K562 (cell line): ENCODE results near the gene SDCCAG8.

Experiments used
- ETV5 ChIP-seq: sonication (generic); formaldehyde crosslinking; IDR thresholded peaks from 2 replicates; pipeline ENCODE4 v1.4.0; 2020; ENCODE audit warnings: low read depth, mild to moderate bottlenecking, missing genetic modification reagents
- RBFOX2 ChIP-seq: fragments of 200-400 bp; formaldehyde crosslinking; IDR thresholded peaks from 2 replicates; pipeline ENCODE4 v1.6.1; 2017; ENCODE audit warnings: low read depth, mild to moderate bottlenecking, low read length, moderate library complexity
- SIN3A ChIP-seq, 2 experiments: fragments of 150-350 bp in 1 of 2; IDR thresholded peaks; 2 replicates each; pipeline ENCODE4 v1.6.1; 2011 to 2016; ENCODE audit warnings: borderline replicate concordance in 2 of 2, low read depth in 2 of 2, low read length in 2 of 2, mild to moderate bottlenecking in 2 of 2, moderate library complexity in 2 of 2; ENCODE audit not compliant: control insufficient read depth in 1 of 2
- SP2 ChIP-seq: IDR thresholded peaks from 2 replicates; pipeline ENCODE4 v1.6.1; 2011; ENCODE audit warnings: mild to moderate bottlenecking, low read depth, low read length, moderate library complexity; ENCODE audit not compliant: poor library complexity, severe bottlenecking; ENCODE audit errors: extremely low read depth
- SRF ChIP-seq, 2 experiments: fragments of 250-450, 450-650 bp in 1 of 2; sonication (Bioruptor Pico) in 1 of 2; sonication (generic) in 1 of 2; formaldehyde crosslinking; IDR thresholded peaks; 2 replicates each; pipeline versions ENCODE4 v1.5.0 to v1.5.1; 2020 to 2022; ENCODE audit warnings: mild to moderate bottlenecking in 1 of 2, missing genetic modification reagents in 1 of 2
- TCF7L2 ChIP-seq: fragments of 150-350 bp; IDR thresholded peaks from 2 replicates; pipeline ENCODE4 v1.6.1; 2016; ENCODE audit warnings: low read depth, mild to moderate bottlenecking, low read length, moderate library complexity
- TSC22D4 ChIP-seq: fragments of 450-650 bp; IDR thresholded peaks from 2 replicates; pipeline ENCODE4 v1.6.1; 2016; ENCODE audit warnings: missing genetic modification characterization, missing biosample characterization, control low read depth
- TF ChIP-seq, protein P1 (sequence below): sonication (generic); formaldehyde crosslinking; IDR thresholded peaks from 2 replicates; pipeline ENCODE4 v1.8.1; 2023; ENCODE audit warnings: mild to moderate bottlenecking, missing genetic modification reagents
- TF ChIP-seq, protein P2 (sequence below), 3 experiments: IDR thresholded peaks in 2 of 3; conservative IDR thresholded peaks in 1 of 3; 2 replicates each; pipeline ENCODE4 v1.5.1; 2011 to 2012; ENCODE audit warnings: low read length in 3 of 3, mild to moderate bottlenecking in 3 of 3, control low read depth in 2 of 3, improper control_type of control experiment in 1 of 3, inconsistent platforms in 1 of 3, low read depth in 1 of 3, mixed read lengths in 1 of 3, moderate library complexity in 1 of 3; ENCODE audit not compliant: insufficient read depth in 2 of 3
- TF ChIP-seq, protein P3 (sequence below): fragments of 450-650 bp; formaldehyde crosslinking; IDR thresholded peaks from 2 replicates; pipeline ENCODE4 v1.4.0; 2020; ENCODE audit warnings: mild to moderate bottlenecking, mixed read lengths
- TF ChIP-seq, protein P4 (sequence below): sonication (generic); formaldehyde crosslinking; IDR thresholded peaks from 2 replicates; pipeline ENCODE4 v1.8.0; 2022; ENCODE audit warnings: mild to moderate bottlenecking, missing genetic modification reagents
- TF ChIP-seq, protein P5 (sequence below): fragments of 450-650 bp; IDR thresholded peaks from 2 replicates; pipeline ENCODE4 v1.6.1; 2017; ENCODE audit warnings: antibody characterized with exemption
- TF ChIP-seq, protein P6 (sequence below): fragments of 450-650 bp; formaldehyde crosslinking; IDR thresholded peaks from 2 replicates; pipeline ENCODE4 v1.4.0; 2022; ENCODE audit warnings: mild to moderate bottlenecking, moderate library complexity
- TF ChIP-seq, protein P7 (sequence below): sonication (generic); formaldehyde crosslinking; IDR thresholded peaks from 2 replicates; pipeline ENCODE4 v1.8.1; 2022; ENCODE audit warnings: missing genetic modification reagents

DNA sequence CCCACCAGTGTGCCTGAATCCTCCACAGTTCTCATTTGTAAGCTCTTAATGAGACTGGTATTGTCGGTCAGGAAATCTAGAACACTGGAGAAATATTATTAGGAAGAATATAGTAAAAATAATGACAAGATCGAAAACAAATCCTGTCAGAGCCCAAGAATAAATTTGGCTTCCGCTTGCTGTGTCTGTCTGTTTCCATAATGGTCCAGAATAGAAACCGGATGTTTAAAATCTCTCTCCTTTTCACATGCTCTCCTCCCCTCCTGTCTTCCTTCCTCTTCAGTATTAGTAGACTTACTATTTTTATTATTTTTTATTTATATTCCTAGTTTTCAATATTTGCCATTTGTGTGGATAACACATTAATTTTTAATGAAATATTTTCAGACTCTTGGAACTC lies 187.7 kb downstream of the SDCCAG8 start:
- TF ChIP-seq, protein P1, sequence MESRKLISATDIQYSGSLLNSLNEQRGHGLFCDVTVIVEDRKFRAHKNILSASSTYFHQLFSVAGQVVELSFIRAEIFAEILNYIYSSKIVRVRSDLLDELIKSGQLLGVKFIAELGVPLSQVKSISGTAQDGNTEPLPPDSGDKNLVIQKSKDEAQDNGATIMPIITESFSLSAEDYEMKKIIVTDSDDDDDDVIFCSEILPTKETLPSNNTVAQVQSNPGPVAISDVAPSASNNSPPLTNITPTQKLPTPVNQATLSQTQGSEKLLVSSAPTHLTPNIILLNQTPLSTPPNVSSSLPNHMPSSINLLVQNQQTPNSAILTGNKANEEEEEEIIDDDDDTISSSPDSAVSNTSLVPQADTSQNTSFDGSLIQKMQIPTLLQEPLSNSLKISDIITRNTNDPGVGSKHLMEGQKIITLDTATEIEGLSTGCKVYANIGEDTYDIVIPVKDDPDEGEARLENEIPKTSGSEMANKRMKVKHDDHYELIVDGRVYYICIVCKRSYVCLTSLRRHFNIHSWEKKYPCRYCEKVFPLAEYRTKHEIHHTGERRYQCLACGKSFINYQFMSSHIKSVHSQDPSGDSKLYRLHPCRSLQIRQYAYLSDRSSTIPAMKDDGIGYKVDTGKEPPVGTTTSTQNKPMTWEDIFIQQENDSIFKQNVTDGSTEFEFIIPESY (CRISPR knock-in tag) = no peak
- TF ChIP-seq, protein P2, sequence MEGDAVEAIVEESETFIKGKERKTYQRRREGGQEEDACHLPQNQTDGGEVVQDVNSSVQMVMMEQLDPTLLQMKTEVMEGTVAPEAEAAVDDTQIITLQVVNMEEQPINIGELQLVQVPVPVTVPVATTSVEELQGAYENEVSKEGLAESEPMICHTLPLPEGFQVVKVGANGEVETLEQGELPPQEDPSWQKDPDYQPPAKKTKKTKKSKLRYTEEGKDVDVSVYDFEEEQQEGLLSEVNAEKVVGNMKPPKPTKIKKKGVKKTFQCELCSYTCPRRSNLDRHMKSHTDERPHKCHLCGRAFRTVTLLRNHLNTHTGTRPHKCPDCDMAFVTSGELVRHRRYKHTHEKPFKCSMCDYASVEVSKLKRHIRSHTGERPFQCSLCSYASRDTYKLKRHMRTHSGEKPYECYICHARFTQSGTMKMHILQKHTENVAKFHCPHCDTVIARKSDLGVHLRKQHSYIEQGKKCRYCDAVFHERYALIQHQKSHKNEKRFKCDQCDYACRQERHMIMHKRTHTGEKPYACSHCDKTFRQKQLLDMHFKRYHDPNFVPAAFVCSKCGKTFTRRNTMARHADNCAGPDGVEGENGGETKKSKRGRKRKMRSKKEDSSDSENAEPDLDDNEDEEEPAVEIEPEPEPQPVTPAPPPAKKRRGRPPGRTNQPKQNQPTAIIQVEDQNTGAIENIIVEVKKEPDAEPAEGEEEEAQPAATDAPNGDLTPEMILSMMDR (IDR thresholded peaks at IDR 0.05 in 2 of 3, conservative IDR thresholded peaks at IDR 0.05 in 1 of 3; ENCODE audit: insufficient read depth in 2 of 3, low read depth in 1 of 3, low read length in 3 of 3) = no peak
- no peak for TF ChIP-seq SRF (CRISPR knock-in tag; IDR thresholded peaks at IDR 0.05)
- no peak for TF ChIP-seq SP2
- TF ChIP-seq ETV5 = no peak
- no peak for TF ChIP-seq RBFOX2
- TF ChIP-seq, protein P3, sequence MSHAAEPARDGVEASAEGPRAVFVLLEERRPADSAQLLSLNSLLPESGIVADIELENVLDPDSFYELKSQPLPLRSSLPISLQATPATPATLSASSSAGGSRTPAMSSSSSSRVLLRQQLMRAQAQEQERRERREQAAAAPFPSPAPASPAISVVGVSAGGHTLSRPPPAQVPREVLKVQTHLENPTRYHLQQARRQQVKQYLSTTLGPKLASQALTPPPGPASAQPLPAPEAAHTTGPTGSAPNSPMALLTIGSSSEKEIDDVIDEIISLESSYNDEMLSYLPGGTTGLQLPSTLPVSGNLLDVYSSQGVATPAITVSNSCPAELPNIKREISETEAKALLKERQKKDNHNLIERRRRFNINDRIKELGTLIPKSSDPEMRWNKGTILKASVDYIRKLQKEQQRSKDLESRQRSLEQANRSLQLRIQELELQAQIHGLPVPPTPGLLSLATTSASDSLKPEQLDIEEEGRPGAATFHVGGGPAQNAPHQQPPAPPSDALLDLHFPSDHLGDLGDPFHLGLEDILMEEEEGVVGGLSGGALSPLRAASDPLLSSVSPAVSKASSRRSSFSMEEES = no peak
- TF ChIP-seq, protein P4, sequence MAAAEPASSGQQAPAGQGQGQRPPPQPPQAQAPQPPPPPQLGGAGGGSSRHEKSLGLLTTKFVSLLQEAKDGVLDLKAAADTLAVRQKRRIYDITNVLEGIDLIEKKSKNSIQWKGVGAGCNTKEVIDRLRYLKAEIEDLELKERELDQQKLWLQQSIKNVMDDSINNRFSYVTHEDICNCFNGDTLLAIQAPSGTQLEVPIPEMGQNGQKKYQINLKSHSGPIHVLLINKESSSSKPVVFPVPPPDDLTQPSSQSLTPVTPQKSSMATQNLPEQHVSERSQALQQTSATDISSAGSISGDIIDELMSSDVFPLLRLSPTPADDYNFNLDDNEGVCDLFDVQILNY = no peak
- no peak for TF ChIP-seq SIN3A (IDR thresholded peaks at IDR 0.05; ENCODE audit: borderline replicate concordance in 2 of 2, control insufficient read depth in 1 of 2, low read depth in 2 of 2, low read length in 2 of 2)
- TF ChIP-seq TCF7L2 = no peak
- no peak for TF ChIP-seq TSC22D4
- TF ChIP-seq, protein P5, sequence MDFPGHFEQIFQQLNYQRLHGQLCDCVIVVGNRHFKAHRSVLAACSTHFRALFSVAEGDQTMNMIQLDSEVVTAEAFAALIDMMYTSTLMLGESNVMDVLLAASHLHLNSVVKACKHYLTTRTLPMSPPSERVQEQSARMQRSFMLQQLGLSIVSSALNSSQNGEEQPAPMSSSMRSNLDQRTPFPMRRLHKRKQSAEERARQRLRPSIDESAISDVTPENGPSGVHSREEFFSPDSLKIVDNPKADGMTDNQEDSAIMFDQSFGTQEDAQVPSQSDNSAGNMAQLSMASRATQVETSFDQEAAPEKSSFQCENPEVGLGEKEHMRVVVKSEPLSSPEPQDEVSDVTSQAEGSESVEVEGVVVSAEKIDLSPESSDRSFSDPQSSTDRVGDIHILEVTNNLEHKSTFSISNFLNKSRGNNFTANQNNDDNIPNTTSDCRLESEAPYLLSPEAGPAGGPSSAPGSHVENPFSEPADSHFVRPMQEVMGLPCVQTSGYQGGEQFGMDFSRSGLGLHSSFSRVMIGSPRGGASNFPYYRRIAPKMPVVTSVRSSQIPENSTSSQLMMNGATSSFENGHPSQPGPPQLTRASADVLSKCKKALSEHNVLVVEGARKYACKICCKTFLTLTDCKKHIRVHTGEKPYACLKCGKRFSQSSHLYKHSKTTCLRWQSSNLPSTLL = no peak
- TF ChIP-seq, protein P6, sequence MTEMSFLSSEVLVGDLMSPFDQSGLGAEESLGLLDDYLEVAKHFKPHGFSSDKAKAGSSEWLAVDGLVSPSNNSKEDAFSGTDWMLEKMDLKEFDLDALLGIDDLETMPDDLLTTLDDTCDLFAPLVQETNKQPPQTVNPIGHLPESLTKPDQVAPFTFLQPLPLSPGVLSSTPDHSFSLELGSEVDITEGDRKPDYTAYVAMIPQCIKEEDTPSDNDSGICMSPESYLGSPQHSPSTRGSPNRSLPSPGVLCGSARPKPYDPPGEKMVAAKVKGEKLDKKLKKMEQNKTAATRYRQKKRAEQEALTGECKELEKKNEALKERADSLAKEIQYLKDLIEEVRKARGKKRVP (CRISPR knock-in tag) = no peak
- TF ChIP-seq, protein P7, sequence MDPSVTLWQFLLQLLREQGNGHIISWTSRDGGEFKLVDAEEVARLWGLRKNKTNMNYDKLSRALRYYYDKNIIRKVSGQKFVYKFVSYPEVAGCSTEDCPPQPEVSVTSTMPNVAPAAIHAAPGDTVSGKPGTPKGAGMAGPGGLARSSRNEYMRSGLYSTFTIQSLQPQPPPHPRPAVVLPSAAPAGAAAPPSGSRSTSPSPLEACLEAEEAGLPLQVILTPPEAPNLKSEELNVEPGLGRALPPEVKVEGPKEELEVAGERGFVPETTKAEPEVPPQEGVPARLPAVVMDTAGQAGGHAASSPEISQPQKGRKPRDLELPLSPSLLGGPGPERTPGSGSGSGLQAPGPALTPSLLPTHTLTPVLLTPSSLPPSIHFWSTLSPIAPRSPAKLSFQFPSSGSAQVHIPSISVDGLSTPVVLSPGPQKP (CRISPR knock-in tag) = no peak
